ENCODE results near the gene TMEM175.

TMEM175 gene

DNA sequence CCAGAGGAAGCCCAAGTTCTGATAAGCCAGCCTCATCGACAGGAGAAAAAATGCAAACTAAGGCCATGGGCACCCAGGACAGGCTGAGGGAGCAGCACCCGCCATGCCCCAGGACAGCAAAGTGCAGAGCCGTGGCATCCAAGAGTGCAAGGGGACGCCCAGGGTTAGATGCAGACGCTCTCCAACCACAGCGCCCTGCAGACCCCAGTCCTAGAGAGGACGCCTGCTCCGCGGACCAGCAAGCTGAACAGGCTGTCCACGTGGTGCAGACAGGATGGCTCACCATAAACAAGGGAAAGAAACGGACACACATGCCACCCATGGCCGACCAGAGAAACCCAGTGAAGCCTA is 32.7 kb upstream of the TMEM175 start:
- DNase-seq, result no peak

DNA sequence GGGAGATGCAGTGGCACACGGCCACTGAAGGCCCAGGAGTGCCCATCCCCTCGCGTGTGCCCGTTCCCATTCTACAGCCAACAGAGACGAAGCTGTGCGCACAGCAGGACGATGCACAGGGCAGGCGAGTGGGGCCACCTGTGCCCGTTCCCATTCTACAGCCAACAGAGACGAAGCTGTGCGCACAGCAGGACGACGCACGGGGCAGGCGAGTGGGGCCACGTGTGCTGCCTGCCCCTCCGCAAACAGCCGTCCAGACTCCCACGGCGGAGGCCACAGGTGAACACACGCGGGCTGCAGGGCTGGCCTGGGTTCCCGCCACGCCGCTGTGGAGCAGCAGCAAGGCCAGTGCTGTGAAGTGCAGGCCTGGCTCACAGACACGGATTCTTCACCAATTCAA is 32.2 kb upstream of the TMEM175 start:
- no peak for DNase-seq

GRCh38 chr4:900721-901120 is 31.5 kb upstream of the TMEM175 start:
- no peak for DNase-seq

- no peak for DNase-seq
Measured at GRCh38 chr4:901192-901910, 30.9 kb upstream of the TMEM175 start.

DNA sequence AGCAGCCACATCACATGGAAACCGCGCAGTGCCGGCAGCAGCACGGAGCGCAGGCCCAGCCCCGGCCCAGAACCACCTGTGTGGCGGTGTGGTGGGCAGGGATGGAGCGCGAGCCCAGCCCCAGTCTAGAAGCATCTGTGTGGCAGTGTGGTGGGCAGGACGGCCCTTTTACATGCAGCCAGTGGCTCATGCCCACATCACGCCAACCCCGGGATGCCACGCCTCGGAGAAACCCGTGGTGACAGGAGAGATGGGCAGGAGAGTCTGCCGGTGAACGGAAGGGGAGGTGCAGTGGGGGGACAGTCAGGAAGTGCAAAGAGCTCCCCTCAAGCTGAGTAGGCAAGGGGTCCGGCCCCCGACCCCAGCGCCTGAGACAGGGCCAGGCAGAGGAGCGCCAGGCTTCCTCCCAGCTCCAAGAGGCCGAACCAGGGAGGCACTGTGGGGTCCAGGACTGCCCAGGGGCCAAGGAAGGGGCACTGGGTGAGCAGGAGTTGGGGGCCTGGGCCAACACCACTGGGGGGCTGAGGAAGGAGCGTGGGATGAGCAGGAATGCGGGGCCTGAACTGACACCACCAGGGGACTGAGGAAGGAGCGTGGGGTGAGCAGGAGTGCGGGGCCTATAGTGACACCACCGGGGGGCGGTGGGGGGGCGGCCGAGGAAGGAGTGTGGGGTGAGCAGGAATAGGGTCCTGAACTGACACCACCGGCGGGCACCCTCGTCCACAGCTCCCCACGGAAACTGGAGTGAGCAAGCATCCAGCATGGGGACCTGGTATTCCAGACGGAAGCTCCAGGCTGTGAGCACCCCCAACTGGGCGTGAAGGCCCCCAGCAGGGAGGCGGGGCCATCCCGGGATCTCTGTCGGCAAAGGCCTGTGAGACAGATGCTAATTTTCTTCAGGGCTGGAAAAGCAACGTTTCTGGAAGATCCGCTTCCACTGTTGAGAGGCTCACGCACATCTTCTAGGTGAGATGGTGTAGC is 28.9 kb upstream of the TMEM175 start:
- DNase-seq, result no peak

GRCh38 chr4:905485-906338 is 26.5 kb upstream of the TMEM175 start:
- no peak for DNase-seq

DNA sequence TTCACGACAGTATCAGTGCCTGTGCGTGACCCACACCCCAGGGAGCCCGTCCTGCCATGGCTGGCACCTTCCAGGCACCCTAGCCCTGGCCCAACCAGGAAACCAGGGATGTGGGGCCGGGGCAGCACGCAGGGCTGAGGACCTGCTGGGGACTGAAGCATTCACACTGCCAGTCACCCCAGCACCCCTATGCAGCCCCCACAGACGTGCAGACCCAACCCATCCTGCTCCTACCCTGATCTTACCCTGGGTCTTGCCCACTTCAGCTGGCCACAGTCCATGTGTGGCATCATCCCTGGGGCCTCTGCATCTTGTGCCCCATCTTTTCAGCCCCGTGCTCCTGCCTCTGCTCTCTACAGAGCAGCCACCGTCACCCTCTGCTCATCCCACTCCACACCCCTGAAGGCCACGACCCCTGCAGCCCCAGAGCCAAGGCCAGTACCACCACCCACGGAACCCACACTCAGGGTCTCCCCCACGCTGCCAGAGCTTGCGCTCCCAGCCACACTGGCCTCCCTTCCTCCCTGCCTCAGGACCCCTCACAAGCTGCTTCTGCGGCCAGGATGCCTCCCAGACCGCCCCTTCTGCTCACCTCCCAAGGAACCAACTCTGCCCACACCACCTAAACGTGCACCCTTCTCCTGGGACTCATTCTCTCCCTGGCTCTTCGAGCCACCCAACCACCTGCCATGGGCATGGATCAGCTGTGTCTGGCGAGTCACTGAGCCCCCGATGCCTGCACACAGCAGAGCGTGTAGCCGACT is 25.7 kb upstream of the TMEM175 start:
- no peak for DNase-seq

- no peak for DNase-seq
Measured at GRCh38 chr4:907103-907400, 25.2 kb upstream of the TMEM175 start.

DNA sequence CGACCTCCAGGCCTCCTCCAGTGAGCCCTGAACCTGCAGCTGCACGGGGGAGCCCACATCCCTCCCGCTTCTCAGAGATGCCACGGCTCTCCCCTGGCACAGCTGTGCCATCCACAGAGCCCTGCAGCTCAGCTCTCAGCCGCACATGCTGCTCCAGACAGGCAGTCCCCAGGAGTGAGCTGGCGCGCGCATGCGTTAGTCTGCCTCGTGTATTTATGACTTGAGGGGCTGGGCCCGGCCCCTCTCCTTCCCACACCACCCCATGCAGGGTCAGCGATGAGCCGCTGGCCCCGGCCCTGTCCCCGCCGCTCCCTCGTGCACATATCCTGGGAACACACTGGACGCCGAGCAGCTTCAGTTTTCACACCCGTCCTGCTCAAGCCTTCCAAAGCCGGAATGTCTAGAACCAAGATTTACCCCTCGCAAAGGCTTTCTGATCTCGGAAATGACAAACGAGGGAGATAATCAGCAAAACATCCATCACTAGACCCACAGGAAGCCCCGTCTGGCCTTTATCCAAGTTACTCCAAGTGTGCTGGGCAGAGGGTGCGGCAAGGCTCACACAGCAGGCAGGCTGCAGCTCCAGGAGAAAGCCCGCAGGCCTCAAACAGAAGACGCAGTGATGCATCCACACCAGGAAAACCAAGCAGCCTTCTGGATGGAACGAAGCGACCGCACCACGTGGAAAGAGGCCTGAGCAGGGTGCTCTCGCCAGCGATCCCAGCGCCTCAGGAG is 24.4 kb upstream of the TMEM175 start:
- no peak for DNase-seq

DNA sequence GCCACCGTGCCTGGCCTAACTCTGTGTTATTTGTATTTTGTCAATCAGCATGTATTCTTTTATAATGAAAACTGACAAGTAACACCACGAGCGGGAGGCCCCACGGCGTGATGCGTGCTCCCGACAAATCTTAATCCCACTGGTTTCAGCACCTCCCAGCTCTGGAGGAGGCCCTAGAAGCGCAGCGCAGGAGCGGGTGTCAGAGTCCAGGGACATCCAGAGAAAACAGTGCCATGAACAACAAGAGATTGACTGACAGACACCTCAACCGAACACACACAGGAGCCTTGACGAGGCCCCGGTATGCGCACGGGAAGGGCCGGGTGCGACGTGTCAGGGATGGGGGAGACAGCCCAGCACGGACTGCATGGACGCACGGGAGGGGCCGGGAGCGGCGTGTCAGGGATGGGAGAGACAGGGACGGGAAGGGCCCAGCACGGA is 23.1 kb upstream of the TMEM175 start:
- no peak for DNase-seq

DNA sequence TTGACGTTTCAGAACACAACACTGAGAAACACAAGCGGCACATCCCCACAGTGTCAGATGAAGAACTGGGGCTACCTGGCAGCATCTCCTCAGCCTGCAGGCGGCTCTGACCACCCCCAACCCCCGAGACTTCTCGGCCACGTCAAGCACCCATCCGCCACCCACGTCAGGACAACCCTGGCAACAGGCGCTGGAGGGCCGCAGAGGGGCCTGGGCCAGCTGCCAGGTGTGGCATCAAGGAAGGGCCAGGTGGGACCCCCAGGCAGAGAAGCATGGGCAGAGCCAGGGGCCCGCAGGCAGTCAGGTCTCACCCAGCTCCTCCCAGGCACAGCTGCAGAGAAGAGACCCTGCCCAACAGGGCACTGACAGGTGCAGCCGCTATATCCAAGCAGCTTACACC is 22.4 kb upstream of the TMEM175 start:
- DNase-seq, result no peak

- no peak for DNase-seq
Measured at GRCh38 chr4:910366-911091, 21.7 kb upstream of the TMEM175 start.

DNA sequence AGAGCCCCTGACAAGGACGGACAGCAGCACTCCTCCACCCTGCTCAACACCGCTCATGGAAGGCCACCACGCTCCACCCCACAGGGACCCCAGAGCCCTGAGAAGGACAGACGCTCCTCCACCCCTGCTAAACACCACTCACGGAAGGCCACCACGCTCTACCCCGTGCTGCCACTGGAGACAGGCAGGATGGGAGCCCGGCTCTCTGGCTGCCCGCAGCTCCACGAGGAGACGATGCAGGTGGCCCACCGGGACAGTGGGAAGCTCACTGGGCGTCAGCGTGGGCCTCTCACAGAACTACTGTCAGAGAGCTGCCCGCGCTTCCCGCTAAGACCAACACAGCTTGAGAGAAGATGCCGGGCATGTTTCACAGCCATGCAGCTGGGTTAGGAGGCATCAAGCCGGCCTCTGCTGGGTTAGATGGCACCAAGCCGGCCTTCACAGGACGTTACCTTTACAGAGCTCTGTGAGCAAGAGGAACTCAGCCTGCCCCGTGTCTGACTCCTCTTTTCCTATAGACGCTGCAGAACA is 21.0 kb upstream of the TMEM175 start:
- no peak for DNase-seq

GRCh38 chr4:911871-912490 is 20.3 kb upstream of the TMEM175 start:
- DNase-seq, result no peak

GRCh38 chr4:912548-913279 is 19.5 kb upstream of the TMEM175 start:
- no peak for DNase-seq

GRCh38 chr4:913280-913618 is 19.0 kb upstream of the TMEM175 start:
- DNase-seq, result no peak

DNA sequence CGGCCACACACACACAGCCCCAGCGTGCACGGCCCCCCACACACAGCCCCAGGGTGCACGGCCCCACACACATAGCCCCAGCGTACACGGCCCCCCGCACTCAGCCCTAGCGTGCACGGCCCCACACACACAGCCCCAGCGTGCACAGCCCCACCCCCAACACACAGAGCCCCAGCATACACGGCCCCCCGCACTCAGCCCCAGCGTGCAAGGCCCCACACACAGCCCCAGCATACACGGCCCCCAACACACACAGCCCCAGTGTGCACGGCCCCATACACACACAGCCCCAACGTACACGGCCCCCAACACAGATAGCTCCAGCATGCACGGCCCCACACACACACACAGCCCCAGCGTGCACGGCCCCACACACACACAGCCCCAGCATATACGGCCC is 17.7 kb upstream of the TMEM175 start:
- no peak for DNase-seq

- DNase-seq, result peak; percentile 43
Measured at GRCh38 chr4:915041-915474, 17.2 kb upstream of the TMEM175 start.

GRCh38 chr4:915595-915994 is 16.7 kb upstream of the TMEM175 start:
- DNase-seq, result peak; percentile 71

DNA sequence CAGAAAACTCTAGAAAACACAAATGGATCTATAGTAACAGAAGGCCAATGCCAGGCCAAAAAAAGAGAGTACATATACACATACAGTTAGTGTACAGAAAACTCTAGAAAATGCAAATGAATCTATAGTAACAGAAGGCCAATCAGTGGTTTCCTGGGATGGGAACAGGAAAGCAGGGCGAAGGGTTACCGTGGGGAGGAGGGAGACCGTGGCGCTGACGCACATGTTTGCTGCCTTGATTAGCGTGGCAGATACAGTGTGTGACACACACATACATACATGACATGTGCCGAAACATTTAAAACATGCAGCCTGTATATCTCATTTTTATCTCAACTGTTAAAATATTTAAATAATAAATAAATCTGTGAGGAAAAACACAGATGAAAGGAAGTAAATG is 14.8 kb upstream of the TMEM175 start:
- DNase-seq, result no peak

Data from hematopoietic multipotent progenitor cell treated with erythropoietin and hydrocortisone succinate and interleukin-3 and kit ligand, for 4 days (in vitro differentiated cells).